Activated naive CD4-positive, alpha-beta T cell treated with anti-CD3 and anti-CD28 coated beads, Interleukin-2, amount 50 U/mL, for 16 hours (primary cell): ENCODE data around the gene GJA1.
"Not testable (repeated sequence)": the region's sequence is repeated elsewhere in the genome, so short reads cannot be mapped to it uniquely, and the experiment has no call there.

ENCODE experiments used
- DNase-seq: peaks from one replicate; pipeline ENCODE4 v3.0.0-alpha.2; 2020

GJA1 gene

DNA sequence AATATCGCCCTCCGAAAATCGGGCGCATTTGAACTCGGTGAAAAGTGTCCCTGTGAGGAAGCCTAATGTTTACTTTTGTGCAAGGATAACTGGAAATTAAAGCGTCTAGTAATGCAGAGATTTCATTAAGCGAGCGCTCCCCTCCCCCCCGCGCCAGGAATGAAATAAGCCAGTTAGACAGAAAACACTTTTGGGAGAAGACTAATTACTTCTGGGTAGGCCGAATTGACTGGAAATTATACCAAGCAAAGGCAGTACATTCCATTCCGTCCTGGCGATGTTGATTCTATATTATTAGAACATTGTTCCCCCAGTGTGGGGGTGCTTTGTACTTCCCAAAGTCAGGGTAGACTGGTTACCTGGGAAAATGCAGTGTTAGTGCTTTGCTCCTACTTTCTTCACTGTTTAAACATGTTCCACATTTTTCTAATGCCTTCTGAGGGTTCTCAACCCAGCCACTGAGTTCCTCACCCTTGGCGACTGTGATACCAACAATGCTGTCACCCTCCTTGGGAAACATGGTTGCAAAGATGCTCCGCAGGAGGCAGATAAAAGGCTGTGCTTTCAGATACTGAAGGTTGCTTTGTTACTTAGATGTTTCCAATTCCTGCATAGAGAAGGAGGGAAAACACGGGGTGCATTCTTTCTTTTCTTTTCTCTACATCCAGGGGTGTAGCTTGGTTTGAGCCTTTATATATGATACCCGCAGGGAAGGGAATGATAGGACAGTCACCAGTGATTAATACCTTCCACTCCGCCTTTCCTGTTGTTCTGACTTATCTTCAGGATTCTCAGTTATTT is 2.6 kb downstream of the GJA1 start:
- DNase-seq = no peak

DNA sequence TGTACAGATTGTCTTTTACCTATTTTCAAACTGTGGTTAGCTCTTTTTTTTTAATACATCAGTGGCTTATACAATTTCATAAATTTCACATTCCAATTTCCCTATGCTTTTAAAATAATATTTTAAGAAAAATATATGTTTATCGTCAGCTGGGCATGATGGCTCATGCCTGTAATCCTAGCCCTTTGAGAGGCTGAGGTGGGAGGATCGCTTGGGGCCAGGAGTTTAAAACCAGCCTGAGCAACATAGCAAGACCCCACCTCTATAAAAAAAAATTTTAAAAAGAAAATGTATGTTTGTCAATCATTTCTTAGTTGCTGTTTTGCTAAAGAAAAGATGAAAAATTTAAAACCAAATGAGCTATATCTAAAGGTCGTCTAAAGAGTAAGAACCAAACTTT is 3.4 kb downstream of the GJA1 start:
- no peak for DNase-seq

DNA sequence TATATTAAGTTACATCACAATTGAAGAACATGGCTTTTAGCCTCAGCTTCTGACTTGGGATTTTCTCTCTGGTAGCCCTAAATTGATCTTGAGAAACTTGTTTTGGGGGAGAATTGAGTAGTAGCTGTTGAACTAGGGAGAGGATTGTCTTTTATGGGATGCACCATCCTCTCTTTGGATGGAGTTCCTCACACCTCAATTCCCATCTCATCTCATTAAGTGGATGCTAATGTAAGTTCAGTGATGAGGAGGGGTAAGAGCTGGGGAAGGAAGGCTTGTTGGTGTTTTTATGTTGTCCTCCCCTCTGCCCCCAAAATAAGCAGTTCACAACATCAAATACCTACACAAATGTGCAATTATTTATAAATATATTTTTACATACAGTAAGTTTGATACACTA is 4.0 kb downstream of the GJA1 start:
- no peak for DNase-seq

DNA sequence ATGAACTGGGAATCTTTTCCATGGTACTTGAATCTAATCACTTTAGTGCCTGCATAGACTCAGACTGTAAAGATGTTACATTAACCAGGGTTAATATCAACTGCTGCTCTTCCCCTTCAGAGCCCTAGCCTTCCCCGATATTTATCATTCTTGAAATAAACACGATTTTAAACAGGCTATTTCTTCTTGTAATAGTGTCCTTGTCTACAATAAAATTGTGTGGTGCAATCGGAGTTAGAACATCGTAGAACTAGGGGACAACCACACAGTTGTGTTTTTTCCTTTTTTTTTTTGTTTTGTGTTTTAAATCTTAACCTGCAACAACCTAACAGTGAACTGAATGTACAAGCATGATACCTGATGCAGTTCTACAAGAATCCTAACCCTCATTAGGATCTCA is 4.5 kb downstream of the GJA1 start:
- no peak for DNase-seq

DNA sequence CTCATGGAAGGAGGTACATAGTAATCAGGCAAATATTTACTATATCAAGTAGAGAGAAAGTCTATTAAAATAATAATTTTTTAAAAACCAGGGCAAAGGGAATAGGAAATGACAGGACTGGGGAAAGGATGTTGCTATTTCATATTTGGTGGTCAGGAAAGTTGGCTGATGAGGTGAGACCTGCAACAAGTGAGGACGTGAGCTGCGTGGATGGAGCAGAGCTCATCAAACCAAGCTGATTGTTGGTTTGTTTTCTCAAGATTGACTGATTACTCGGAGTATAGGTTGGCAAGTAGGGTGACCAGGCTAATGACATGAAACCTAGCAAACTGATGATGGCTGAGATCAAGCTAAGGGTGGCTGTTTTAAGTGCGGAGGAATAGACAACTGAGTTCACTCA is 6.0 kb downstream of the GJA1 start:
- no peak for DNase-seq

DNA sequence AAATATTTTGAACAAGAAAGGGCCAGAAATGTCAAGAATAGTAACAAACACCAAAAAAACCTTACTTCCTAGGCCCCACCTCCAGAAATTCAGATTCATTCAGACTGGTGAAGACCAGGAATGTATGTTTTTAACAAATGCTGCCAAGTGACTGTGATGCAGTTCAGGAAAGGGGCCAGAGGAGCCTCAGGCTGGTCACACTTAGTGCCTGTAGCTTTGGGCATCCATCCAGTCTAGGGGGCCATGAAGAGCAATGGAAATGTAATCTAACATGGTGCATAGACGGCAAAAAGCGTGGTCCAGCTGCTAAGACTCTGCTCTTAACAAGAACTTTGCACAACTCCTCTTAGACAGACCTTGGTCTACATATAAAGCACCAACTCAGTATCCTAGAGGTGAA is 7.1 kb downstream of the GJA1 start:
- DNase-seq = no peak

DNA sequence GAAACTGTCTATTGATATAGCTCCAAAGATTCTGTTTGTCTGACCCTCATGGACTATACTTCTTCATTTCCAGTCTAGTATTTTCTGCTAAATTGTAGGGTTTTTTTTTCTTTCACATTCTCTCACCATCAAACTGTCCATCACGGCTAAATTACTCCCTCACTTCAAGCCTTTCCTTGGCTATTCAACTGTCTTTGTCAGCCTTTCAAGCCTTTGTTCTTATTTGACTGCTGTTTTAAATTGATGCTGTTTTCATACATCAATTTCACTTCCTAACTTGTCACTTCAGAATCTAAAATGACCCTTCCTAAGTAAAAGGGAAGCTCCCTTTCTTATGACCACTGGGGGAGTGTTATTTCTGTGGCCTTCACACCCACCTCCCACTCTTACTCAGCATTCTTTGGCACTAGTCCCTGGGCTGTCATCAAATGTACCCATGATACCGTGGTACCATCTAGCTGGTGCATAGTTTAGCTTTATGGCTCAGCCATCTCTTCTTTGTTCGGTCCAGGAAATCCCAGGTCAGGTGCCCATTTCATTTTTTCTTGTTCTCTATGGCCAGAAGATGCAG is 8.6 kb downstream of the GJA1 start:
- DNase-seq = no peak

DNA sequence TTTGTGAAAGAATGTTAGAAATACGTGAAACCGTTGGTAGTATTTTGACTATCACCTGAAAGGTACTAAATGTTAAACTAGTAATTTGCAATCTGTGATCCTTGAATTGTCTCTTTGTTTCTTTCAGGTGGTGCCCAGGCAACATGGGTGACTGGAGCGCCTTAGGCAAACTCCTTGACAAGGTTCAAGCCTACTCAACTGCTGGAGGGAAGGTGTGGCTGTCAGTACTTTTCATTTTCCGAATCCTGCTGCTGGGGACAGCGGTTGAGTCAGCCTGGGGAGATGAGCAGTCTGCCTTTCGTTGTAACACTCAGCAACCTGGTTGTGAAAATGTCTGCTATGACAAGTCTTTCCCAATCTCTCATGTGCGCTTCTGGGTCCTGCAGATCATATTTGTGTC is 11.3 kb downstream of the GJA1 start:
- DNase-seq = not testable (repeated sequence)

DNA sequence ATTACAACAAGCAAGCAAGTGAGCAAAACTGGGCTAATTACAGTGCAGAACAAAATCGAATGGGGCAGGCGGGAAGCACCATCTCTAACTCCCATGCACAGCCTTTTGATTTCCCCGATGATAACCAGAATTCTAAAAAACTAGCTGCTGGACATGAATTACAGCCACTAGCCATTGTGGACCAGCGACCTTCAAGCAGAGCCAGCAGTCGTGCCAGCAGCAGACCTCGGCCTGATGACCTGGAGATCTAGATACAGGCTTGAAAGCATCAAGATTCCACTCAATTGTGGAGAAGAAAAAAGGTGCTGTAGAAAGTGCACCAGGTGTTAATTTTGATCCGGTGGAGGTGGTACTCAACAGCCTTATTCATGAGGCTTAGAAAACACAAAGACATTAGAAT is 12.3 kb downstream of the GJA1 start:
- not testable (repeated sequence) for DNase-seq

DNA sequence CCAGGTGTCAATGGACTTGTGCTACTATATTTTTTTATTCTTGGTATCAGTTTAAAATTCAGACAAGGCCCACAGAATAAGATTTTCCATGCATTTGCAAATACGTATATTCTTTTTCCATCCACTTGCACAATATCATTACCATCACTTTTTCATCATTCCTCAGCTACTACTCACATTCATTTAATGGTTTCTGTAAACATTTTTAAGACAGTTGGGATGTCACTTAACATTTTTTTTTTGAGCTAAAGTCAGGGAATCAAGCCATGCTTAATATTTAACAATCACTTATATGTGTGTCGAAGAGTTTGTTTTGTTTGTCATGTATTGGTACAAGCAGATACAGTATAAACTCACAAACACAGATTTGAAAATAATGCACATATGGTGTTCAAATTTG is 13.1 kb downstream of the GJA1 start:
- not testable (repeated sequence) for DNase-seq

DNA sequence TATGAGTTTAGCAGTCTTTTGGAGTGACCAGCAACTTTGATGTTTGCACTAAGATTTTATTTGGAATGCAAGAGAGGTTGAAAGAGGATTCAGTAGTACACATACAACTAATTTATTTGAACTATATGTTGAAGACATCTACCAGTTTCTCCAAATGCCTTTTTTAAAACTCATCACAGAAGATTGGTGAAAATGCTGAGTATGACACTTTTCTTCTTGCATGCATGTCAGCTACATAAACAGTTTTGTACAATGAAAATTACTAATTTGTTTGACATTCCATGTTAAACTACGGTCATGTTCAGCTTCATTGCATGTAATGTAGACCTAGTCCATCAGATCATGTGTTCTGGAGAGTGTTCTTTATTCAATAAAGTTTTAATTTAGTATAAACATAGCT is 13.9 kb downstream of the GJA1 start:
- no peak for DNase-seq

DNA sequence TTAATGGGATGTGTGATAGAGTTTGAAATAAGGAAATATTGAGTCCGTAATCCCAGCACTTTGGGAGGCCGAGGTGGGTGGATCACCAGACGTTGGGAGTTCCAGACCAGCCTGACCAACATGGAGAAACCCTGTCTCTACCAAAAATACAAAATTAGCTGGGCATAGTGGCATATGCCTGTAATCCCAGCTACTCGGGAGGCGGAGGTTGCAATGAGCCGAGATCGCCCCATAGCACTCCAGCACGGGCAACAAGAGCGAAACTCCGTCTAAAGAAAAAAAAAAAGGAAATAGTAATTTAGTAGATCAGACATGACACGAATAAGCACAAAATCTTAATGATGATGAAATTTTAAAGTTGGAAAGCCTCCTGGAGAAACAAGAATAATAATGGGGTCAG is 14.8 kb downstream of the GJA1 start:
- DNase-seq = no peak

DNA sequence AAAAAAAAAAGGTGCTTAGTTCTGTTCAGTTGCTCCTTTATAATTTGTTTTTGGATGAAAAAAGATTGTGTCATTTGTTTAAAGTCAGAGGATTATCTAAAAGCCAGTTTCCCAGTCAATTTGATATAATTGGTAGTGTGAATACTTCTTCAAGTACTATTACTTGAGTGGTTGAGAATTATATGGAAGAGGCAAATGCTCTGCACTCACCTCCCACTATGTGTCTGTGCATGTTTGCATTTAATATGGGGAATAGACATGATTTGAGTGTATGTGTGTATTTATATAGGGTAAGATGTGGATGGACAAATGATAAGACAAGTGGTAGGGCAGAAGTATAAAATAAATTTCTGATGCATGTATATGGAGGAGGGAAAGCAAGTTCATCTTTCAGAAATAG is 15.8 kb downstream of the GJA1 start:
- DNase-seq = no peak

DNA sequence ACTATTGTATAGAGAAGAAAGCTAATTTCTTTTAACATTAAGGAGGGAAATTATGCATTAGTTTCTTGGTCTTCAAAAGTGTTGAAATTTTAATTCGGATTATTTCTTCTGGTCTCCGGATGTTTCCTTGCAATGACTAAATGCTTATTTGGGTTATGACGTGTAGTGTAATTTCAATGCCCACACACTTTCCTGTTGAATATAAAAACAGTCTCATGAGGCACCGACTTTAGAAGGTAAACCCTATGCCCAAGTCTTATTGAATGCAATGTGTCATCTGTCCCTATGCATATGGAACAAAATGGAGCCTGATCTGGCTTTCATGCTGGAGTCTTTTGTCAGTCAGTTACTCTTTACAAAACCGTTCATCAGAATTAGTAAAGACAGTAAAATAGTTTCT is 17.7 kb downstream of the GJA1 start:
- no peak for DNase-seq

DNA sequence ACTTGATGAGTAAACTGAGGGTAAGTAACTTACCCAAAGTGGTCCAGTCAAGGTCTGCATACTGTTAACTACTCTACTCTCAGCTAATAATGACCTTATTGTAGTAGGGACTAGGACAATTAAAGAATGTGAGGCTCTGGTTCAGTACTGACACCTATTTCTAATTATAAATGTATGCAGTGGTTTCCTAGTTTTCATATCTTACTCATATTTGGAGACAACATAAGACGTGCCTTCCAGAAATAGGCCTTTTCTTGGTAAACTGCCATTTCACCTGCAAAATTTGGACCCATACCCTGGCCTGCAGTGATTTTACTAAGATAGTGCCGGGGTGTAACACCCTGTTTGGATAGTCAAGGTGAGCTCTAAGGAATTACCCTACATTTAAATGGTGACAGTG is 24.7 kb downstream of the GJA1 start:
- DNase-seq = no peak

DNA sequence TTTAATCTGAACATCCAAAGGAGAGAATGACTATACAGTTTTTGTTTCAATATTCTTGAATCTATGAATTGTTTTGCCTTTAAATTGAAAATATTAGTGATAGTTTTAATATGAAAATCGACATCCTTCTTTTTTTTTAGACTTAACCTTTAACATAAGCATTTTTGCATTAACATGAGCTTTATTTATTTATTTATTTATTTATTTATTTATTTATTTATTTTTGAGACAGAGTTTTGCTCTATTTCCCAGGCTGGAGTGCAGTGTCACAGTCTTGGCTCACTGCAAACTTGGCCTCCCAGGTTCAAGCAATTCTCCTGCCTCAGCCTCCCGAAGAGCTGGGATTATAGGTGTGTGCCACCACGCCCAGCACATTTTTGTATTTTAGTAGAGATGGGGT is 27.6 kb downstream of the GJA1 start:
- no peak for DNase-seq

DNA sequence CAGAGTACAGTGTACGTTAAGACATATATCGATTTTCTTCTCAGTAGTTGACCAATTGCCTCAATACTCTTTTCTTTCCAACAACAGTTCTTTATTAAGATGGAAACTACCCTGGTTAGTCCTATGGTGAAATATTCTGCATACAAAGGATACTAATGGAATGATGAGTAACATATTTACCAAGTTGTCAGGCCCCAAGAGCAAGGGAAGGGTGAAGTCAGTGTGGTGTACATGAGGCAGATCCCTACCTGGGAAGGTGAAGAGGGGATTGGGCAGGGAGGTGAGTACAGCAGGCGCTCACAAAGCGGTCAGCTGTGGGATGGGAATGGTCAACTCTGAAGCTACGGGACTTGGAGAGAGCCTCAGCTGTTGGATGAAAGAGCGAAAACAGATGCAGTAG is 29.7 kb downstream of the GJA1 start:
- DNase-seq = no peak

DNA sequence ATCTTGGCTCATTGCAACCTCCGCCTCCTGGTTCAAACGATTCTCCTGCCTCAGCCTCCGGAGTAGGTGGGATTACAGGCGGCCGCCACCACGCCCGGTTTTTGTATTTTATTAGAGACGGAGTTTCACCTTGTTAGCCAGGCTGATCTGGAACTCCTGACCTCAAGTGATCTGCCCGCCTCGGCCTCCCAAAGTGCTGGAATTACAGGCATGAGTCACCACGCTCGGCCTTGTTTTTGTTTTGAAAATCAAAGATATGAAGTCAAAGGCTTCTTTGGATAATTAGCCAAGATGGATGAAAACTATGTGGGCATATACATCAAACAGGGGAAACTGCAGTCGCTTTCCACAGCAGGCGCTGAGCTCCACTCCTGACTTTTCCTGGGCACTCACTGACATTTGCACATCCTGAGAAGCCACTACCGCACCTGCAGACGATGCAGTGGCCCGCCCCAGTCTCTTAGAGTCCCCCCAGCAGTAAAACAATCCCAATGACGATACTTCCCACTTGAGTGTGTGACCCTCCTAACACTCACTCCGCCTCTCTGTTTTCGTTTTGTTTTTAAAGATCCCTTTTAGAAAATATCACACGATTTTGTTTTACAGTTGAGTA is 44.1 kb downstream of the GJA1 start:
- DNase-seq = no peak

DNA sequence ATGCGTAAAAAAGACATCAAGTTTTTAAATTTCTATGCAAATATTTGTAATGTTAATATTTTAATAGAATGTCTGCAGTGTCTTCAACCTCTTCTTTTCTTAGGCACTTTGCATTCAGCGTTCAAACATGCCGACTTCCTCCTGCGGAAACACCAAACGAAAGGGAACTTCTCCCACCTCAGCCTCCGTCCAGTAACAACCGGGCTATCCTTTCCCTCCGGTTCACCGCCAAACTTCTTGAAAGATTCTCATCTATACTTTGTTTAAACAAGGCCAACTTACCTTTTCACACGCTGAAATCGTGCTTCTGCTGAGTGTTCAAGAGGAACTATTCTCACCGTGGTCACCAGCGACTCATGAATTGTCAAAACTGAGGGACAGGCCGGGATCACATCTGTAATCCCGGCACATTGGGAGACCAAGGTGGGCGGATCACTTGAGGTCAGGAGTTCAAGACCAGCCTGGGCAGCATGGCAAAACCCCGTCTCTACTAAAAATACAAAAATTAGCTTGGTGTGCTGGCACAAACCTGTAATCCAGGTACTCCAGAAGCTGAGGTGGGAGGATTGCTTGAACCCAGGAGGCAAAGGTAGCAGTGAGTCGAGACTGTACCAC is 44.8 kb downstream of the GJA1 start:
- no peak for DNase-seq

DNA sequence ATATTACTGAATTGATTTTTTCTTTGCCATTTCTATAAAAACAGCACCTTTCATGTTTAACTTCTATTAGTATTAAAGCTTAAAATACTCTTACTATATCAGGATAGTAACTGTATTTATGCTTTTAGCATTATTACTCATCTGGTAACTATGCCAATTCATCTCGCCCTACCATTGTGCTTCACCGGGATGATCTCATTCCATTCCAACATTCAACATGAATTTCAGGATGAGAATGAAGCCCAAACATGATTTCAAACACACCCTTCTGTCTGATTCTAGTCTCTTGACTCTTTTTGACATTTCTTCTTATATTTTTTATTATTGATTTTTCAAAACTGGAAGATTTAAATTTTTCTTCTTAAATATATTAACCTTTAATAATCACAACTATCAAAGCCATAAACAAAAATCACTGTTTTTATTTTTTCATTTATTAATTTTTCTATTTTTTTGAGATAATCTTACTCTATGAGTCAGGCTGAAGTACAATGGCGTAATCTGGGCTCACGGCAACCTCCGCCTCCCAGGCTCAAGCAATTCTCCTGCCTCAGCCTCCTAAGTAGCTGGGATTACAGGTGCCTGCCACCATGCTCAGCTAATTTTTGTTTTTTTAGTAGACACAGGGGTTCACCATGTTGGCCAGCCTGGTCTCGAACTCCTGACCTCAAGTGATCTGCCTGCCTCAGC is 46.7 kb downstream of the GJA1 start:
- DNase-seq = no peak

DNA sequence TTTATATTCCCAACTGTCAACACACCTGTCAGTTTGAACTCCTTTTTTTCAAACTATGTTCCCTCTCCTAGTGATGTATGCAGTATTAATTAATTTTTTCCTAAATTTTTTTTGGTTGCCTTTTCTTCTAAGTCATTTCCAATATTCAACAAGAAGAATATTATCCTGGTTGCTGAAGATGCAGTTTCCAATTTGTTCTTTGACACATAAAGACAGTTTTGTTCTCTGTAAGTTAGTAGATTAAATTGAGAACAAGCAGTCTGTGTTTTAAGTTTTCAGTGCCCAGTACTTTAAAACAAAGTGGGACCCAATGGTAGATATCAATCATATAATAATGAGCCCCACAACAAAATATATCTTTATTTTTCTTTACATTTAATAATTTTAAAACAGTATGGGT is 47.3 kb downstream of the GJA1 start:
- no peak for DNase-seq

DNA sequence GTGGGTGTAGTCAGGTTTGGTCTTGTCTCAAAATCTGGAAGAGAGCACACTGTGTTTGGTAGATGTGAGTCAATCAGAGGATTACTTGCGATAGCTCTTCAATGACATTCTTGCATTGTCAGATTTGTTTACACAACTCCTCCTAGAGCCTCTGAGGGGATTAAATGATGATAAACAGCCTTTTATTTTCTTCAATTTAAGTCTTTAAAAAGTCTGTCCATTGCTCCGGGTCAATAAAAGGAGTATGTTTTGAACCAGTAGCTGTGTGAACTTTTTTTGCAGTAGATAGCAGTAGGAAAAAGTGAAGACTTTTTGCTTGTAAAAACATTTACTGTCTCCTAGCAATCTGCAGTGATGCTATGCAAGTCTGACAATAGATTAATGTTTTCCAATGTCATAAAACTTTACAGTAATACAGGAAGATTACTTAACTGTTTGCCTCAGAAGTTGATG is 49.9 kb downstream of the GJA1 start:
- no peak for DNase-seq

DNA sequence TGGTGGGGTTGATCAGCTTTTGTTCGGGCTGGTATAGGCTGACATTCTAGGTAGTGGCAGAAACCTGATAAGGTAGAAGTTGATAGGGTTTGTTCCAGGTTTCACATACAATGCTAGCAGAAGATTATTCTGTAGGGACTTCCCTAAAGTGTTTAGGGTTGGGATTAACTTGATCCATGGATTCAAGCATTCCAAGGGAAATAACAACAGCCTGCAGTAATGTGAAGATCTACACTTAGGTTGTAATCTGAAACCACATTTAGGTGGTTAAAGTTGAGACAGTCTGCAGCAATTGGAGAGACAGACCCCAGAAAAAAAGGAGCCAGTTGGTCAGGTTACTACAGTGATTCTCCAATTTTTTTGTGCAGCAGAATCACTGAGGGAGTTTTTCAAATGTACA is 56.1 kb downstream of the GJA1 start:
- DNase-seq = no peak

DNA sequence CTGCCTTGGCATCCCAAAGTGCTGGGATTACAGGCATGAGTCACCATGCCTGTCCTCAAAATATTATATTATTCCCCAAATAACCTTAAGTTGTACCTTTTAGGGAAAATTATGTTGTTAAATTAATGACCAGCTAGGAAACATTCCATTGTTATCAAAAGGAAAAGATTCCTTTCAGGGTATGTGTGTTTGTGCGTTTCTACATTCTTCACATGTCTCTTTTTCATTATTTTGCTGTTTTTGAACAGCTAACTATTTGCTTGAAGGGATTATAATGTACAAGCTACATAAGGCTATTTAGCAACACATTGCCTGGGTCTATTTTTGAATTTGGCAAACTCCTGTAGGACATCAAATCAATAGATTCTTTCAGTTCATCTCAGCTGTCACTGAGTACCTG is 57.1 kb downstream of the GJA1 start:
- no peak for DNase-seq
